ENCODE data around the gene ANKRD52.

The ANKRD52 gene

DNA sequence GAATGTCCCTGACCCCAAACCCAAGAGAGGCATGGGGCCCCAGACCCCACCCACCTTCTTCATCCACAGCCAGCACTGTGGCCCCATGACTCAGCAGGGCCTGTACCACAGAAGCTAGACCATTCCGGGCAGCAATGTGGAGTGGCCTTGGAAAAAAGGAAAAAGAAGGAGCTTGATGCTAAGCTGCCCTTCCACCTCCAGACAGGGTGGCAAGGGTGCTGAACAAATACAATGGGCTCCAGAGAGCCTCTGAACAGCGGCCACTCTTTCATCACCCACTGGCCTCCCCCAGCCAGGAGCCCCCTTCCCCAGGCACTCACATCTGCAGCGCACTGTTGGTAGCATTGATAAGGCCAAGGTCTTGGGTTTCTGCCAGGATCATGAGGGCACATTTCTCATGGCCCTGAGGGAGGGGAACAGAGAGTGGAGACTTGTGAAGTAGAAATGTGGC lies 14.4 kb downstream of the ANKRD52 start:
- in situ Hi-C loops (cut with MboI; ENCODE audit: low sequenced_read_pairs): no loop called here

GRCh38 chr12:56242986-56243385 lies 15.2 kb downstream of the ANKRD52 start:
- in situ Hi-C loops (cut with MboI; ENCODE audit: low sequenced_read_pairs): no loop called here

DNA sequence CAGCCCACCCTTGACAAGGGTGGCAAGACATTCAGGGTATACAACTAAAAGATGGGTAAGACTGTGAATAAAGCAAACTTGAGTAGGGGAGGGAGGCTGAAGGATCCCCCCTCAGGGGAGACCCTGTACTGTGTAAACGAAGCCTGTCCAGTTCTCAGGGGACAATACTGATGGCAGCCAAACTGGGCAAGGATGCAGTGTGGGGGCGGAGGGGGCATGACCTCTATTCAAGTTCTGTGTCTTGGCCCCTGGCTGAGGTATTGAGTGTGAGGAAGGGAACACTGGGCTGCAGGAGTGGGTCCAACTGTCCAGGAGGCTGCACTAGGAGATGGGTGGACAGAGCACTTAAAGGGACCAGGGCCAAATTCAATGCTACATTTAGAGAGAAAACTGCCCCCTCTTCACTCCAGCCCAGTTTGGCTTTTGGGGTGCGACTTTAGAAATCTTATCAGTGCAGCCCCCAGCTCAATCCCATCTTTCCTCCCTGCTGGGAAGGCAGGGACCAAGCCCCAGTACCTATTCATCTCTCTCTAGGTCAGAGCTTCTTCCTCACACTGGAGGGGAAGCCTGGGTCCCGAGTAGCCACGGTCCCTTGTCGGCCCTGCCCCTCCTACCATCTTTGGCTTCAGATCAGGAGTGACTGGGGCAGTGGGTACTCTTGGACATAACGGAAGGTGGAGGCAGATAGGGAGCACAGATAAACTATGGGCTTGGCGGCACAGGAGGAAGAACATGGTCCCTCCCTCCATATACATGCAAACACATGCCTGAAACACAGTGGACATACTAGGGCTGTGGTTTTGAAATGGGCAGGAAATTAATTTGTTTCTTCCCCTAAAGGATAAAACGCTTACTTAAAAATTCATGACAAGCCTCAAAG lies 16.5 kb downstream of the ANKRD52 start:
- in situ Hi-C loops (cut with MboI; ENCODE audit: low sequenced_read_pairs): no loop called here

DNA sequence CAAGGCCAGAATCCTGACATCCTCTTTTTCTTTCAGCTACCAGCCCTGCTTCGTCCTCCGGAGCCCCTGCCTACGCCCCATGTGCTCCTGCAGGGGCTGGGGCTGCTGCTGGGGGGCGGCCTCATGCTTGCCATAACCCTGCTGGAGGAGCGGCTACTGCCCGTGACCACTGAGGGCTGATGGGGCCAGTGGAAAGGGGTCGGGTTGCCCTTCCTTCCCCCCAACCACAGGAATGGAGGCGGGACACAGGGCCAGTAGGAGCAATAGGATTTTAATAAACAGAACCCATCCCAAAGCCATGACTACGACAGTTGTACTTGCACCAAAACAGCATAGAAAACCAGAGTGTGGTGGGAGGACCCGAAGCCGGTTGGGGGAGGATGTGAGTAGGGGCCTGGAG lies 20.6 kb downstream of the ANKRD52 start:
- in situ Hi-C loops (cut with MboI; ENCODE audit: low sequenced_read_pairs): no loop called here

GRCh38 chr12:56236985-56237384 lies 21.2 kb downstream of the ANKRD52 start:
- in situ Hi-C loops (cut with MboI; ENCODE audit: low sequenced_read_pairs): no loop called here

GRCh38 chr12:56236091-56236490 lies 22.1 kb downstream of the ANKRD52 start:
- in situ Hi-C loops (cut with MboI; ENCODE audit: low sequenced_read_pairs): no loop called here

DNA sequence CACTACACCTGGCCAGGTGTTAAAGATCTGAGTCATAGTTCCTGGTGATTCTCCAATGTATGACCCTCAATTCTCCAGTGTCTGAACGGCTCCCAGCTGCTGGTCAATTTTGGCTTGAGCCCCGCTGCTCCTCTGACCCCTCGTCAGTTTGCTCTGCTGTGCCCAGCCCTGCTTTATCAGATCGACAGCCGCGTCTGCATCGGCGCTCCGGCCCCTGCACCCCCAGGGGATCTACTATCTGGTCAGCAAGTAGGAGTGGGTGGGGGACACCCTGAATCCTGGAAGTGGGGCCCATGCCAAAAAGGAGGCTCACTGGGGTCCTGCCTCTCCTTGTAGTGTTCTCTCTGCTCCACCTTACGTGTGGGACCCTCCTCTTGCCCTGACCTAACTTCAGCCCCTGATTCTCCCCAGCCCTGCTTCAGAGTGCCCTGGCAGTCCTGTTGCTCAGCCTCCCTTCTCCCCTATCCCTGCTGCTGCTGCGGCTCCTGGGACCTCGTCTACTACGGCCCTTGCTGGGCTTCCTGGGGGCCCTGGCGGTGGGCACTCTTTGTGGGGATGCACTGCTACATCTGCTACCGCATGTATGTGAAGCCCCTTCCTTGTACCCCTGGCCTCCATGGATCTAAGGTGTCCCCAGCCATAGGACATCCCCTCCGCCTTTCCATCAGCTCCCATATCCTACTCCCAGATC lies 23.3 kb downstream of the ANKRD52 start:
- in situ Hi-C loops (cut with MboI; ENCODE audit: low sequenced_read_pairs): no loop called here

DNA sequence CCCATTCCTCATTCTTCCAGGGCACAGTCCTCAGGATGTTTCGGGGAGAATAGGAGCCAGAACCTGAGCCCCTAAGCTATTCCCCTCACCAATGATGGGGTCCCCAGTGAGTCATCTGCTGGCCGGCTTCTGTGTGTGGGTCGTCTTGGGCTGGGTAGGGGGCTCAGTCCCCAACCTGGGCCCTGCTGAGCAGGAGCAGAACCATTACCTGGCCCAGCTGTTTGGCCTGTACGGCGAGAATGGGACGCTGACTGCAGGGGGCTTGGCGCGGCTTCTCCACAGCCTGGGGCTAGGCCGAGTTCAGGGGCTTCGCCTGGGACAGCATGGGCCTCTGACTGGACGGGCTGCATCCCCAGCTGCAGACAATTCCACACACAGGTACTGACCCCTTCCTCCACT lies 27.0 kb downstream of the ANKRD52 start:
- in situ Hi-C loops (cut with MboI; ENCODE audit: low sequenced_read_pairs): no loop called here

DNA sequence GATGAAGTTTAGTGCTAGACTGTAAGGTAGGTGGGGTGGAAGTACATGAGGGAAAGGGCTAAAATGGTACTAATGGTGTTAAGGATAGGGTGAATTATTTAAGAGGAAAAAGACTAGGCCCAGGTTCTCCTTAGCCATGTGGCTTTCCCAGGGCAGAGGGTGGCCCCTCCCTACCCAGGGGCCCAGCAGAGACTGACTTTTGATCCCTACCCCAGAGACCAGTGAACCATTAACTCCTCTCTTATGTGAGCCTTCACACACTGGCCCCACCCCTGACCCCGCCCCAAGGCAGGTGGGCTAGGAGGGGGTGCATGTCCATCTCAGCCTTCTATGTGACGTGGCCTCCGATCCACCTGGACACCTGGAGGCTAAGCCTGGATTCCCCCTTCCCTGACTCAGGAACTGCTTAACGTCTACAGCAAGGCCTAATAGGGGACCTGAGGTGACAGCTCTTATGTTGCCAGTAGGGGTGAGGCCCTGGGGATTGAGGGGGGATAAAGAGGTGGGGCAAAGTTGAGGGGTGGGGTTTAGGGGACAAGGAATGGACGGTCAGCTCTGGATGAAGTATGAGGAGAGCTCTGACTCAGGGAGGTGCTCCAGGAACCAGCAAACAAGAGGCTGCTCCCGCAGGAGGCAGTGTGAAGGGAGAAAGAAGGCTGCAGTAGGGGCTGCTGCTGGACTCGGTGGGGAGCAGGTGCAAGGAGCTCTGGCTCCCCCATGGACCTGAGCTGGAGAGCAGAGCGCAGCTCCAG lies 27.6 kb downstream of the ANKRD52 start:
- in situ Hi-C loops (cut with MboI; ENCODE audit: low sequenced_read_pairs): no loop called here

DNA sequence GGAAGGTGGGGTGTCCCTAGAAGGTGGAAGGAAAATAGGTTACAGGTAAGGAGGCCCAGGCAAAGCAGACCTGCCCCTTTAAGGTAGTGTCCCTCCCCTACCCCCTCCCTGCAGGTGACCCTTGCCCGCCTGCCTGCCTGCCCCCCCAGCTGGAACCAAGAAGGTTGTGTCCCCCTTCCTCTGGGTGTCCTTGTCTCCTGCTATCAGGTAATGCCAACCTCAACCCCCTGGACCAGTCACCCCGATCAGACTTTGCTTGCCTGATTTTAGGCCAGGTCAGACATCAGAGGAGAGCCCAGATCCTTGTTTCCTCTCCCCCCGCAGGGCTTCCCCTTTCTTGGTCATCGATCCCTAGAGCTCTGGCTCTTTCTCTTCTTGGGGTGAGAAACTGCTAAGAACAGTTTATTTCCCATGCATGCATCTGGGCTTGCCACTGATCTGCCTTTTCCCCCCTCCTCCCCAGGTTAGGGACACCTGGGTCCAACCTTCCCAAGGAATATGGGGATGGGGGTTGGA lies 28.2 kb downstream of the ANKRD52 start, which contains the start of gene SLC39A5:
Gene SLC39A5, plus strand, starts transcription at position 136 of the 516 bp plus-strand sequence. CDS start 1,224 bp downstream, outside the sequence.
- in situ Hi-C loops (cut with MboI; ENCODE audit: low sequenced_read_pairs): no loop called here

GRCh38 chr12:56229082-56229481 lies 29.1 kb downstream of the ANKRD52 start:
- in situ Hi-C loops (cut with MboI; ENCODE audit: low sequenced_read_pairs): no loop called here

DNA sequence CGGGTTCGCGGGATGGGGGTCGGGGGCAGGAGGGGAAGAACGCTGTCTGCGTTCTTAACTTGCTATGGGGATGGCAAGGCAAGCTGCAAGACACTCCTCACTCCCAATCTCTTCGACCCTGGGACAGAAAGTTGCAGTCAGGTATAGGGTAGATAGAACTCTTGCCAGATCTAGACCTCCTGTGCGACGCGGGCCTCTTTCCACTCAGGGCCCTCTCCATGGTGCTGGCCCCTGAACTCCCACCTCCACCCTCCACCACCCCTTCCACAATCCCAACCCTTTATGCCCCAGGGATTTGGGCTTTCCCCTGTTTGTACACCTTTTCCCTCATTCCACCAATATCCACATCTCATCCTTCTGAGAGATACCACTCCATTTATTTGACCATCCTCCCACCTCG lies 33.2 kb downstream of the ANKRD52 start:
- in situ Hi-C loops (cut with MboI; ENCODE audit: low sequenced_read_pairs): no loop called here

DNA sequence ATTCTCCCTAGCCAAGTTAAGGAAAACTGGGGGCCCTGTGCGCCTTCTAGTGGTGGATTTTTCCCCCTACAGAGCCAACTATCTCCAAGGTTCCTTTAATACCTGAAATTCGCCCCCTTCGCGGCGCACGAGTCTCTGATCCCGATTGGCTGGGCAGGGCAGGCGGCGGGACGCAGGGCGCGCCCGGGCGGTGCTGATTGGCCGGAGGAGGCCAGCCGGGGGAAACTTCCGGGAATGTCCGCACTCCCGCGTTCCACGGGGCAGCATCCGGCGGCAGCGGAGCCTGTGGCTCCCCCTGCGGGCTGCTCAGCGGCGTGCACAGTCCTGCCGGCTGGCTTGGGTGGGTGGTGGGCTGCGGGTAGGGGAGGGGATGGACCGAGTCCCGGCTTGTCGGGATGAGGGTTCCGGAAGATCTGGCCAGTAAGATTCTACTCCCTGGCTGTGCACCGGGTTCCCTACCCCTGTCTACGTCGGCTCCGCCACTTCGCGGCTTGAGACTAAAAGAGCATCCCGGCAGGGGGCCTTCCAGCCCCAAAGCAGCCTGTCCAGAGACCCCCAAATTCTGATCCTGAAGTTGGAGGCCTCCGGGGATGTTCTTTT lies 34.0 kb downstream of the ANKRD52 start, which contains the start of gene NABP2:
Gene NABP2, plus strand, starts transcription at position 241 of the 600 bp plus-strand sequence. CDS start 515 bp downstream, outside the sequence.
- in situ Hi-C loops (cut with MboI; ENCODE audit: low sequenced_read_pairs): no loop called here

DNA sequence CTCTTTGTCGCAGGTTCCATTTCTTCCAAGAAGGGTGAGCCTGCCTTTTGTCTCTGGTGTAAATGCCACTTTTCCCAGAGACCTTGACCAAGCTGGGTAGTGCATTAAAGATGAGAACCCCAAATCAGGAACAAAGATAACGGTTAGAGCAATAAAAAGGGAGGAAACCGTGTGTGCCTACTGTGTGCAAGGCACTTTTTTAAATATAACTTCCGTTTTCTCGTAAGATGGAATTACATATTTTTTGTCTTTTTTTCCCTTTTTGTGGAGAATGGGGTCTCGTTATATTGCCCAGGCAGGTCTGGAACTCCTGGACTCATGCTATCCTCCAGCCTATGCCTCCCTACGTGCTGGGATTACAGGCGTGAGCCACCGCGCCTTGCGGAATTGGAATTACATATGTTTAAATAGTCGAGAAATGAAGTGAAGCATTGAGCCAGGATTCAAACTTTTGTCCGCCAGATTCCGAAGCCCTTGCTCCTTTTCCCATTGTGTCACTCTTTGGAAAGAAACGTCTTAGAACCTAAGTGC lies 34.5 kb downstream of the ANKRD52 start:
- in situ Hi-C loops (cut with MboI; ENCODE audit: low sequenced_read_pairs): no loop called here

GRCh38 chr12:56222531-56222895 lies 35.7 kb downstream of the ANKRD52 start:
- in situ Hi-C loops (cut with MboI; ENCODE audit: low sequenced_read_pairs): no loop called here

DNA sequence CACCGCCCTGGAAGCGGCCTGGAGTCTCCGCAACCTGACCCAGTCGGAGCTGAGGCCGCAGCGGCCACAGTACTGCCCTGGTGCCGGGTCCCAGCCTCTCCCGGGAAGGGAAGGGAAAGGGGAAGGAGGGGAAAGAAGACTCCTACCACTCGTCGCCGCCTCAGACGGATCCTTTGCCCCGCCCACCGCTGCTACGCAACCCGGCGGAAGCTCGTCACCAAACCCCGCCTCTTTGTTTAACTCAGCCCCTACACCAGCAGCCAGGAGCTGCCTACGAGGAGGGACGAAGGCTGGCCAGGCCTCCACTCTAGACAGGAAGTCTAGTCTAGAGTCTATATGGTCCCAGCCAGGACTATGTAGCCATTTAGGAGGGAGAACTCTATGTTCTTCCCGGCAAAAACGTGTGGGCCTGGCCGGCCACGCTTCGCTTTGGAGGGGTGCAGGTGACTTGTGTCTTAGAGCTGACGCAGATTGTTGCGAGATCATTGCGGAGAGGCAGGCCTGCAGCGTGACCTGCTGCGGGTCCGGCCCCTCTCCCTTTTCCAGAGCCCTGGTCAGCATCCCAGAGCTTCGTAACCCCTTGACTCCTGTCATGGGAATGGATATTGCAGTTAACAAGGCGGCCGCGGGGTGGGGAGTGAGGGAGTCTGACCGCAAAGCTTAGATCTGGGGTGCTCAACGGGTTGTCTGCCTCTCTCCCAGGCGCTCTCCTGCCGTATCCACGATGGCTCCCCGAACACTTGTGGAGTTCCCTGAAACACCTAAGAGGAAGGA lies 36.2 kb downstream of the ANKRD52 start, which contains the start of gene RNF41:
Gene RNF41, minus strand, starts transcription at position 166 of the 774 bp plus-strand sequence. CDS start 7,875 bp downstream, outside the sequence.
- in situ Hi-C loops (cut with MboI; ENCODE audit: low sequenced_read_pairs): no loop called here

GRCh38 chr12:56221232-56221756 lies 36.9 kb downstream of the ANKRD52 start:
- in situ Hi-C loops (cut with MboI; ENCODE audit: low sequenced_read_pairs): no loop called here

- in situ Hi-C loops (cut with MboI; ENCODE audit: low sequenced_read_pairs): no loop called here
Observed at GRCh38 chr12:56220611-56221231, 37.5 kb downstream of the ANKRD52 start.

GRCh38 chr12:56219840-56220239 lies 38.3 kb downstream of the ANKRD52 start:
- in situ Hi-C loops (cut with MboI; ENCODE audit: low sequenced_read_pairs): no loop called here

All from hTERT RPE-1 (cell line).